ENCODE measurements around the gene CREBRF.

Gene CREBRF

DNA sequence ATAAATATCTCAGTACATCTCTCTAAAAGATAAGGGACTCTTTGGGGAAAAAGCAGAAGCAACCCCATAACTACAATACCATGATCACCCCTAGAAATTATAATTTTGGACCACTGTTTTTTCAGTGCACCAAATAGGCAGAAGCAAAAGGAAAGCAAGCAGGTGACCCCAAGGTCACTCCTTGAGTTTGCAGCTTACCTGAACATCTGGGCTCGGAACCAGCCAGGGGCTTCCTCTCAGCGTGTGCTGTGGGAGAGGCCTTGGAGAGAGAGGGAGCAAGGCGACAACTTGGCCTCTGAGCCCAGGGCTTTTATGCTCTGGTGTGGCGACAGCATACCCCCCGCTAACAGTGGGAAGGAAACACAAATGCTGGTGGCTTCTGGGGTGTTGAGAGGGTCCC lies 105.0 kb downstream of the CREBRF start:
- no peak for DNase-seq (ENCODE audit: low read depth in 1 of 2, low spot score in 1 of 2)
- H3K4me3 ChIP-seq (replicated peaks; ENCODE audit: insufficient read depth, low read length) = no peak overlapping the region
- no peak overlapping the region for H3K27ac ChIP-seq (replicated peaks)
- TF ChIP-seq SPI1 (IDR thresholded peaks at IDR 0.05; ENCODE audit: borderline replicate concordance, low read depth) (no peak), GABPA (IDR thresholded peaks at IDR 0.05; ENCODE audit: low read depth) (no peak), POLR2AphosphoS5 (IDR thresholded peaks at IDR 0.05; ENCODE audit: low read depth) (no peak)
- TF ChIP-seq, protein P1, sequence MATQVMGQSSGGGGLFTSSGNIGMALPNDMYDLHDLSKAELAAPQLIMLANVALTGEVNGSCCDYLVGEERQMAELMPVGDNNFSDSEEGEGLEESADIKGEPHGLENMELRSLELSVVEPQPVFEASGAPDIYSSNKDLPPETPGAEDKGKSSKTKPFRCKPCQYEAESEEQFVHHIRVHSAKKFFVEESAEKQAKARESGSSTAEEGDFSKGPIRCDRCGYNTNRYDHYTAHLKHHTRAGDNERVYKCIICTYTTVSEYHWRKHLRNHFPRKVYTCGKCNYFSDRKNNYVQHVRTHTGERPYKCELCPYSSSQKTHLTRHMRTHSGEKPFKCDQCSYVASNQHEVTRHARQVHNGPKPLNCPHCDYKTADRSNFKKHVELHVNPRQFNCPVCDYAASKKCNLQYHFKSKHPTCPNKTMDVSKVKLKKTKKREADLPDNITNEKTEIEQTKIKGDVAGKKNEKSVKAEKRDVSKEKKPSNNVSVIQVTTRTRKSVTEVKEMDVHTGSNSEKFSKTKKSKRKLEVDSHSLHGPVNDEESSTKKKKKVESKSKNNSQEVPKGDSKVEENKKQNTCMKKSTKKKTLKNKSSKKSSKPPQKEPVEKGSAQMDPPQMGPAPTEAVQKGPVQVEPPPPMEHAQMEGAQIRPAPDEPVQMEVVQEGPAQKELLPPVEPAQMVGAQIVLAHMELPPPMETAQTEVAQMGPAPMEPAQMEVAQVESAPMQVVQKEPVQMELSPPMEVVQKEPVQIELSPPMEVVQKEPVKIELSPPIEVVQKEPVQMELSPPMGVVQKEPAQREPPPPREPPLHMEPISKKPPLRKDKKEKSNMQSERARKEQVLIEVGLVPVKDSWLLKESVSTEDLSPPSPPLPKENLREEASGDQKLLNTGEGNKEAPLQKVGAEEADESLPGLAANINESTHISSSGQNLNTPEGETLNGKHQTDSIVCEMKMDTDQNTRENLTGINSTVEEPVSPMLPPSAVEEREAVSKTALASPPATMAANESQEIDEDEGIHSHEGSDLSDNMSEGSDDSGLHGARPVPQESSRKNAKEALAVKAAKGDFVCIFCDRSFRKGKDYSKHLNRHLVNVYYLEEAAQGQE (IDR thresholded peaks at IDR 0.05; ENCODE audit: insufficient replicate concordance, low read depth) = no peak
- TF ChIP-seq, protein P2, sequence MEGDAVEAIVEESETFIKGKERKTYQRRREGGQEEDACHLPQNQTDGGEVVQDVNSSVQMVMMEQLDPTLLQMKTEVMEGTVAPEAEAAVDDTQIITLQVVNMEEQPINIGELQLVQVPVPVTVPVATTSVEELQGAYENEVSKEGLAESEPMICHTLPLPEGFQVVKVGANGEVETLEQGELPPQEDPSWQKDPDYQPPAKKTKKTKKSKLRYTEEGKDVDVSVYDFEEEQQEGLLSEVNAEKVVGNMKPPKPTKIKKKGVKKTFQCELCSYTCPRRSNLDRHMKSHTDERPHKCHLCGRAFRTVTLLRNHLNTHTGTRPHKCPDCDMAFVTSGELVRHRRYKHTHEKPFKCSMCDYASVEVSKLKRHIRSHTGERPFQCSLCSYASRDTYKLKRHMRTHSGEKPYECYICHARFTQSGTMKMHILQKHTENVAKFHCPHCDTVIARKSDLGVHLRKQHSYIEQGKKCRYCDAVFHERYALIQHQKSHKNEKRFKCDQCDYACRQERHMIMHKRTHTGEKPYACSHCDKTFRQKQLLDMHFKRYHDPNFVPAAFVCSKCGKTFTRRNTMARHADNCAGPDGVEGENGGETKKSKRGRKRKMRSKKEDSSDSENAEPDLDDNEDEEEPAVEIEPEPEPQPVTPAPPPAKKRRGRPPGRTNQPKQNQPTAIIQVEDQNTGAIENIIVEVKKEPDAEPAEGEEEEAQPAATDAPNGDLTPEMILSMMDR (IDR thresholded peaks at IDR 0.05; ENCODE audit: insufficient read depth, low read length) = no peak
- H3K27me3 ChIP-seq (ENCODE audit: insufficient read depth, poor library complexity, severe bottlenecking) = no peaks in the 10 kb centered on the region

DNA sequence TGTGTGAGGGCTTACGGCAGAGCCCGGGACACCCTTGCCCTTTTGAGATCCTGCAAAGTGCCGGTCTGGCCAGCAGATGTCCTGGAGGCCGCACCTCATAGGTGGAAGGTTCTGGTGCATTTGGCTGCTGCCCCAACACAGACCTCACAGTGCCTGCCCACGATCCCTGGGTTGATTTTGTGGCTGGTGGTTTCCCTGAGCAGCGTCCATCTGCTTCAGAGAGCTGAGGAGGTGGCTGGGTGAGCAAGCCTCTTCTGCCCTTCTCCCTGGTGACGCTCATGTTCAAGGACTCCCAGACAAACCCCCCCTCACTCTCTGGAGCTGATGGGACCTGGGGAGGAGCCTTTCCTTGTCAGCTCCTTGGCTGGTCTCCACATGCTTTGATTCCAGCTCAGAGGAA lies 107.1 kb downstream of the CREBRF start:
- no peak overlapping the region for H3K4me3 ChIP-seq (replicated peaks; ENCODE audit: insufficient read depth, low read length)
- no peak overlapping the region for H3K27ac ChIP-seq (replicated peaks)
- DNase-seq (ENCODE audit: low read depth in 1 of 2, low spot score in 1 of 2) = no peak
- TF ChIP-seq, protein P2 (IDR thresholded peaks at IDR 0.05; ENCODE audit: insufficient read depth, low read length) = no peak
- TF ChIP-seq SPI1 (IDR thresholded peaks at IDR 0.05; ENCODE audit: borderline replicate concordance, low read depth) (no peak), POLR2AphosphoS5 (IDR thresholded peaks at IDR 0.05; ENCODE audit: low read depth) (no peak), GABPA (IDR thresholded peaks at IDR 0.05; ENCODE audit: low read depth) (no peak)
- TF ChIP-seq, protein P1 (IDR thresholded peaks at IDR 0.05; ENCODE audit: insufficient replicate concordance, low read depth) = no peak
- no peaks in the 10 kb centered on the region for H3K27me3 ChIP-seq (ENCODE audit: insufficient read depth, poor library complexity, severe bottlenecking)

DNA sequence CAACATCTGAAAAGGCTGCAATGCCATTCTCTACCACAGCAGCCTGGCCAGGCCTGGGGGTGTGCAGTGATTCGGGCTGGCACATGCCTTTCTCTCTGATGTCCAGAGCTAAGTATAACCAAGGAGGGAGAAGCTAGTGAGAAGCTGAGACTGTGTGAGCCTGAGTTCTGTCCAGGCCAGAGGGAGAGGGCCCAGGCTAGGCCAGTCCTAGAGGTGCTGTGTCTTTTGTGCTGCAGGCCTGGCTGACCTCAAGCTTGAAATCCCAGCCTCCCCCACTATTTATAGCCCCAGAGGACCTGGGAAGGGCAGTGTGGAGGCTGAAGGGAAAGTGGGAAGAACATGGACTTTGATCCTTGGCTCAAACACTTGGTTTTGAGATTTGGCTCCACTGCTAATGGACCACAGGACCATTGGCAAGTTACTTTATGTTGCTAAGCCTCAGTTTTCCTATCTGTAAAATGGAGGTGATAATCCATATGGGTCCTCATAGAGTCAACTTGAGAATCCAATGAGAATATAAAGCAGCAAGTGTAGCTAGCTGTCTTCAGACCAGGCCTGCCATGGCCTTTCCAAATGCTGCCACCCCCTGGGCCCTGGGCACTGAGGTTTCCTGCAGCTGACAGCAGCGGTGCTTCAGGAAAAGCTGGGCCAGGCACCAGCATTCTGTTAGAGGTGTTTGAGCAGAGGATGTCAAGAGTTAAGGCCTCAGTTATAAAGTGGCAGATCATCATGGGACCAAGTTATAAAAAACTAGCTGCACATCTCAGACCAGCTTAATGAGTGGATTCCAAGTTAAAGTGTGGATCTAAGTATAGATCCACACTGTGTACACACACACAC lies 109.2 kb downstream of the CREBRF start:
- DNase-seq (ENCODE audit: low read depth in 1 of 2, low spot score in 1 of 2) = no peak
- Histone ChIP-seq H3K27me3 (ENCODE audit: insufficient read depth, poor library complexity, severe bottlenecking) (no peaks in the 10 kb centered on the region), H3K27ac (replicated peaks) (no peak overlapping the region), H3K4me3 (replicated peaks; ENCODE audit: insufficient read depth, low read length) (no peak overlapping the region)
- TF ChIP-seq POLR2AphosphoS5 (IDR thresholded peaks at IDR 0.05; ENCODE audit: low read depth) (no peak), GABPA (IDR thresholded peaks at IDR 0.05; ENCODE audit: low read depth) (no peak), SPI1 (IDR thresholded peaks at IDR 0.05; ENCODE audit: borderline replicate concordance, low read depth) (no peak)
- TF ChIP-seq, protein P1 (IDR thresholded peaks at IDR 0.05; ENCODE audit: insufficient replicate concordance, low read depth) = no peak
- TF ChIP-seq, protein P2 (IDR thresholded peaks at IDR 0.05; ENCODE audit: insufficient read depth, low read length) = no peak

All from HL-60 (cell line).